Measurements from ENCODE around the gene HSDL2. TPM values are rescaled to one million over a fixed set of nuclear protein-coding genes. Genes with fewer than 3 reads are reported as not detected.

Gene HSDL2
- total RNA-seq, 4 donors from 2014 or later, result 43.0 to 66.5 (median 60.9) TPM

GRCh38 chr9:112341730-112342129 is 38.2 kb upstream of the HSDL2 start:
- Histone ChIP-seq H3K36me3 (no peaks in the 10 kb centered on the region), H3K4me1 (no peaks in the 10 kb centered on the region), H3K27me3 (peaks cover 3% of the 10 kb centered on the region), H3K4me3 (no peak overlapping the region), H3K27ac (no peak overlapping the region), H3K9me3 (no peaks in the 10 kb centered on the region)
- no peak for TF ChIP-seq EP300 (IDR thresholded peaks at IDR 0.05)
- TF ChIP-seq POLR2A (IDR thresholded peaks at IDR 0.05), result no peak
- TF ChIP-seq CTCF (IDR thresholded peaks at IDR 0.05), result no peak
- ATAC-seq, result no peak

DNA sequence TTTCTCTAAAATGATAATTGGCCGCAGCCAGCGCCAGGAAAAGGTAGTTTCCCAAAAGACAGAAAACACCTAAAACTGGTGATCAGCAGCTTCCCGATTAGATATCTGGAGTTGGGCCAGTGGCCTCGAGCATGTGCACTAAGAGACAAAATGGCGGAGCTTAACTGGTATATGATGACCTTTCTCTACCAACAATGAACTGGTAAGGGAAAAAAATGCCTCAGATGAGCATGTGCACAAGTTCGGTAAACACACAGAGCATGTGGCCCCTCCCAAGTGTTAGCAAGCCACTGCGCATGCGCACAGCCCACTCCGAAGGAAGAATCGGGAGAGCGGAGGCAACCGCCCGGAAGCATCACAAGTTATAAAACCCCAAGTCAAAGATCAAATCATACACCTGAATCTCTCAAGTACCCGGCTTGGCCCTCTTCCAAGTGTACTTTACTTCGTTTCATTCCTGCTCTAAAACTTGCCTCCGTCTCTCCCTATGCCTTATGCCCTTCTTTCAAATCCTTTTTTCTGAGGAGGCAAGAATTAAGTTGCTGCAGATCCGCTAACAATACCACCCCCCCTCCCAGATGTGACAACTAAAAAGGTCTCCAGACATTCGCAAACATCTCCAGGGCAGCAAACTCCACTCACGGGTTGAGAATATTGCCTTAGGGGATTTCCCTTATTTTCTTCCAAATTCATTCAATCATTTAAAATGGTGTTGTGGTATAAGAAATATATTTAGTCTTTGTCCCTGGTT is 31.5 kb upstream of the HSDL2 start:
- Histone ChIP-seq H3K4me1 (peaks cover 0 to 9% (median 0%) of the 10 kb centered on the region in 3 donors), H3K36me3 (no peaks in the 10 kb centered on the region), H3K27me3 (peaks cover under 1% of the 10 kb centered on the region), H3K4me3 (peak overlapping the region; percentile 46 to 48), H3K9me3 (no peaks in the 10 kb centered on the region), H3K27ac (no peak overlapping the region)
- ATAC-seq, result peak; percentile 63
- WGBS, 2 donors (ENCODE audit: low coverage in 1 of 2), result 19% methylated on average over 18 of the region's 19 CpGs
- TF ChIP-seq POLR2AphosphoS5 (IDR thresholded peaks at IDR 0.05), result no peak
- no peak for TF ChIP-seq CTCF (IDR thresholded peaks at IDR 0.05)
- TF ChIP-seq EP300 (IDR thresholded peaks at IDR 0.05), result no peak
- no peak for TF ChIP-seq POLR2A (IDR thresholded peaks at IDR 0.05)

- TF ChIP-seq POLR2A (IDR thresholded peaks at IDR 0.05) (no peak), EP300 (IDR thresholded peaks at IDR 0.05) (no peak), CTCF (IDR thresholded peaks at IDR 0.05) (no peak), POLR2AphosphoS5 (IDR thresholded peaks at IDR 0.05) (no peak)
- peaks cover 5% of the 10 kb centered on the region for H3K27me3 ChIP-seq
- no peak overlapping the region for H3K27ac ChIP-seq
- H3K4me1 ChIP-seq, result peaks cover 0 to 9% (median 0%) of the 10 kb centered on the region in 3 donors
- no peaks in the 10 kb centered on the region for H3K36me3 ChIP-seq
- no peak for ATAC-seq
- no peaks in the 10 kb centered on the region for H3K9me3 ChIP-seq
- peak overlapping the region; percentile 46 to 48 for H3K4me3 ChIP-seq
- 10 to 60% methylated on average over 1 to 2 of the region's 4 CpGs for WGBS, 2 donors (ENCODE audit: low coverage in 1 of 2)
These were observed 30.9 kb upstream of the HSDL2 start for GRCh38 chr9:112349008-112349333.

DNA sequence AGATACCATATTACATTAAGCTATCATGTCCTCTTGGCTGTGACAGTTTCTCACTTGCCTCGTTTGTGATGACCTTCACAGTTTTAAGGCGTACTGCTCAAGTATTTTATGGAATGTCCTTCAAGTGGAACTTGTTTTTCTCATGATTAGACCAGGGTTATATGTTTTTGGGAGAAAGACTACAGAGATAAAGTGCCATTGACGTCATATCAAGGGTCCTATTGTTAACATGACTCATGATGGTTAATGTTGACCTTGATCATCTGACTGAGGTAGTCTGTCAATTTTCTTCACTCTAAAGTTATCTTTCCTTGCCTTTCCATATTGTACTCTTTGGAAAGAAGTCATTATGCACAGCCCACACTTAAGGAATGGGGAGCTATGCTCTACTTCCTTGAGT is 28.7 kb upstream of the HSDL2 start:
- TF ChIP-seq EP300 (IDR thresholded peaks at IDR 0.05) (no peak), CTCF (IDR thresholded peaks at IDR 0.05) (no peak), POLR2A (IDR thresholded peaks at IDR 0.05) (no peak), POLR2AphosphoS5 (IDR thresholded peaks at IDR 0.05) (no peak)
- Histone ChIP-seq H3K36me3 (no peaks in the 10 kb centered on the region), H3K27me3 (peaks cover 5% of the 10 kb centered on the region), H3K27ac (no peak overlapping the region), H3K4me3 (no peak overlapping the region), H3K4me1 (peaks cover 0 to 9% (median 0%) of the 10 kb centered on the region in 3 donors), H3K9me3 (no peaks in the 10 kb centered on the region)
- ATAC-seq, result no peak
- 67 to 92% methylated on average over 1 to 3 of the region's 3 CpGs for WGBS, 2 donors (ENCODE audit: low coverage in 1 of 2)

DNA sequence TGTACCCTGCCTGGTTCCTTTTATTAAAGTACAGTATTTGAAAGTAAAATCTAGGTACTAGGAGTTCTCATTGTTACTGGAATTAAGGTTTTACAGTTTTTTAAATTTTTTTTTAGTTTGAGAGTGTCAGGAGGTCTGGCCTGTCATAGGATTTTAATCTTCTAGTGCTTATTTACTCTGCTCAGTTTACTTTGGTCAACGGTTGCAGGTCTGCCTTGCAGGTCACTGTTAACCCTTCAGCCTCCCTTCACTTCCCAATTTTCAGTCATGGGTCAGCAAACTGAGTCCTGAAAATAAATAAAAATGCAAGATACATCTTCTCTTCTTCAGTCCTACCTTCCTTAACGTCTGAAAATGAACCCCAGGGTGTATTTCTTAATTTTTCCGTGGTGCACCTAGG is 27.7 kb upstream of the HSDL2 start:
- Histone ChIP-seq H3K4me3 (no peak overlapping the region), H3K4me1 (peaks cover 0 to 9% (median 0%) of the 10 kb centered on the region in 3 donors), H3K27me3 (peaks cover 5% of the 10 kb centered on the region), H3K36me3 (no peaks in the 10 kb centered on the region), H3K27ac (no peak overlapping the region), H3K9me3 (no peaks in the 10 kb centered on the region)
- 52 to 68% methylated on average over 2 to 3 of the region's 3 CpGs for WGBS, 2 donors (ENCODE audit: low coverage in 1 of 2)
- TF ChIP-seq CTCF (IDR thresholded peaks at IDR 0.05), result no peak
- TF ChIP-seq EP300 (IDR thresholded peaks at IDR 0.05), result no peak
- no peak for TF ChIP-seq POLR2AphosphoS5 (IDR thresholded peaks at IDR 0.05)
- TF ChIP-seq POLR2A (IDR thresholded peaks at IDR 0.05), result no peak
- no peak for ATAC-seq

Data from gastroesophageal sphincter (tissue), 4 donors.